GM19043 (cell line): ENCODE data around the gene HOOK1.
"Not testable (repeated sequence)": the region's sequence is repeated elsewhere in the genome, so short reads cannot be mapped to it uniquely, and the experiment has no call there.

ENCODE experiments used
- ATAC-seq: cut with Tn5 transposase; IDR thresholded peaks from one replicate; pipeline ENCODE4 v1.9.1; 2021; ENCODE audit warnings: low read depth; ENCODE audit not compliant: unreplicated experiment

The HOOK1 gene

GRCh38 chr1:59819566-59820438 is 5.1 kb downstream of the HOOK1 start:
- ATAC-seq = no peak

GRCh38 chr1:59827055-59827643 is 12.4 kb downstream of the HOOK1 start:
- ATAC-seq = no peak

- ATAC-seq = no peak
Observed at GRCh38 chr1:59828160-59828559, 13.4 kb downstream of the HOOK1 start.

- no peak for ATAC-seq
Observed at GRCh38 chr1:59831529-59831928, 16.8 kb downstream of the HOOK1 start.

- ATAC-seq = no peak
Observed at GRCh38 chr1:59833022-59833421, 18.3 kb downstream of the HOOK1 start.

GRCh38 chr1:59833991-59834390 is 19.2 kb downstream of the HOOK1 start:
- no peak for ATAC-seq

GRCh38 chr1:59837857-59838256 is 23.1 kb downstream of the HOOK1 start:
- not testable (repeated sequence) for ATAC-seq

GRCh38 chr1:59845091-59845490 is 30.3 kb downstream of the HOOK1 start:
- no peak for ATAC-seq

- no peak for ATAC-seq
Observed at GRCh38 chr1:59846209-59846894, 31.6 kb downstream of the HOOK1 start.

GRCh38 chr1:59846895-59847282 is 32.1 kb downstream of the HOOK1 start:
- ATAC-seq = no peak

- no peak for ATAC-seq
Observed at GRCh38 chr1:59852117-59852516, 37.4 kb downstream of the HOOK1 start.

- ATAC-seq = not testable (repeated sequence)
Observed at GRCh38 chr1:59855297-59855696, 40.5 kb downstream of the HOOK1 start.

- ATAC-seq = no peak
Observed at GRCh38 chr1:59856725-59857338, 42.1 kb downstream of the HOOK1 start.

GRCh38 chr1:59857679-59858354 is 43.1 kb downstream of the HOOK1 start:
- ATAC-seq = no peak

- no peak for ATAC-seq
Observed at GRCh38 chr1:59866462-59866861, 51.7 kb downstream of the HOOK1 start.

GRCh38 chr1:59871746-59872145 is 57.0 kb downstream of the HOOK1 start:
- ATAC-seq = no peak

- ATAC-seq = no peak
Observed at GRCh38 chr1:59877108-59877682, 62.4 kb downstream of the HOOK1 start.

GRCh38 chr1:59878370-59878769 is 63.6 kb downstream of the HOOK1 start:
- ATAC-seq = no peak

GRCh38 chr1:59879574-59879973 is 64.8 kb downstream of the HOOK1 start:
- no peak for ATAC-seq

GRCh38 chr1:59879996-59880505 is 65.3 kb downstream of the HOOK1 start:
- ATAC-seq = no peak
